ENCODE measurements around the gene TPM4.

Gene TPM4

DNA sequence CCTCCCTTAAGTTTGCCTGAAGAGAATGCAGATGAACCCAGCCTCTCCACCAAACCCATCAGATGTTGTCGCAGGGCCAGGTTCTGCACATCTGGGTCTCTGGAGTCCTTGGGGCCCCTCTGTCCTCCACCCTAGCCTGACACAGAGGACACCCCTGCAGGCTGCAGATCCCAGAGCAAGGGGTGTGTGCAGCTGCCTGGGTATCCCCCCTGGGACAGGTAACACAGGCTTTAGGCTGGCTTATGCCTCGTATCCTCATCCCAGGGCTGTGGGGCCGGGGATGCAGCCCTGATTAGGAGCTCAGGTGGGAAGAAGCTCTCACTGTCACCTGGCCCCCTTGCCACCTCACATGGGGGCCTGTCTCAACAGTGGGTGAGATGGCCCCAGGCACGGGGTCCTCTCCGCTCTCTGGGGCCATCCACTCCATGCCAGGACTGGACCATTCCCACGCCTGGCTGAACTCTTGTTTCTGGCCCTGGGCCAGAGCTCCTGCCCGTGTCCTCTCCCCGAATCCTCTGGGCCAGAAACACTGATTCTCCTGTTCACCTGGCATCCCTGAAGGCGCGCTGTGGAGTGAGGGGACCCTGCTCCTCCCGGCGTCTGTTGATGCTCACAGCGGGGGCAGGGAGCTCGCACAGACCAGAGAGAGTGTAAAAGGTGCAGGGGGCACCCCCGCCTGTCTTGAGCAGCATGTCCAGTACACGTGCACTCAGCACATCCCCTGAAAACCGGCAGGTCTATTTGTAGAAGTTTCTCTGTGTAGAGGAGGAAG lies 38.7 kb upstream of the TPM4 start:
- no peak for DNase-seq (ENCODE audit: insufficient read length, low spot score)
- TF ChIP-seq, protein P1, sequence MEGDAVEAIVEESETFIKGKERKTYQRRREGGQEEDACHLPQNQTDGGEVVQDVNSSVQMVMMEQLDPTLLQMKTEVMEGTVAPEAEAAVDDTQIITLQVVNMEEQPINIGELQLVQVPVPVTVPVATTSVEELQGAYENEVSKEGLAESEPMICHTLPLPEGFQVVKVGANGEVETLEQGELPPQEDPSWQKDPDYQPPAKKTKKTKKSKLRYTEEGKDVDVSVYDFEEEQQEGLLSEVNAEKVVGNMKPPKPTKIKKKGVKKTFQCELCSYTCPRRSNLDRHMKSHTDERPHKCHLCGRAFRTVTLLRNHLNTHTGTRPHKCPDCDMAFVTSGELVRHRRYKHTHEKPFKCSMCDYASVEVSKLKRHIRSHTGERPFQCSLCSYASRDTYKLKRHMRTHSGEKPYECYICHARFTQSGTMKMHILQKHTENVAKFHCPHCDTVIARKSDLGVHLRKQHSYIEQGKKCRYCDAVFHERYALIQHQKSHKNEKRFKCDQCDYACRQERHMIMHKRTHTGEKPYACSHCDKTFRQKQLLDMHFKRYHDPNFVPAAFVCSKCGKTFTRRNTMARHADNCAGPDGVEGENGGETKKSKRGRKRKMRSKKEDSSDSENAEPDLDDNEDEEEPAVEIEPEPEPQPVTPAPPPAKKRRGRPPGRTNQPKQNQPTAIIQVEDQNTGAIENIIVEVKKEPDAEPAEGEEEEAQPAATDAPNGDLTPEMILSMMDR (IDR thresholded peaks at IDR 0.05; ENCODE audit: insufficient read depth, missing control alignments): no peak
- FAIRE-seq: no peak

DNA sequence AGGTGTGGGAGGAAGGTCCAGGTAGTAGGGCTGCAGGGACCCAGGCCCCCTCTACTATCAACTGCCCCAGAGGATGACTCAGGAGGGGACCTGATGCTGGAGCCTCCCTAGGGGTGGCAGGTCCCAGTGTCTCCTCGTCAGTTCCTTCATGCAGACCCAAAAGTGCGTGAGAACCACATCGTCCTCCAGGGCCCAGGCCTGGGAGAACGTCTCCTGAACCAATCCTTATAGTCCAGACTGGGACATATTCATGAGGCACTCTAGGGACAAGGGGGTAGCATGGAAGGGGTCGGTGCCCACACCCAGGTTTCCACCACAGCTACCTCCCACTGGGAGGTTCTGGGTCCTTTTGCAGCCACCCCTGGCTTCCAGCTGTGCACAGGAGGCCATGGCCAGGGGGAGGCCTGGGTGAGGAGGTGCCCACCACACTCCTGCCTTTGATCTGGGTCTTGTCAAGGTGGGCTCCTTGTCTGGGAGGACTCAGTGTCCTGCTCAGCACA lies 38.0 kb upstream of the TPM4 start:
- FAIRE-seq: no peak
- DNase-seq (ENCODE audit: insufficient read length, low spot score): no peak

DNA sequence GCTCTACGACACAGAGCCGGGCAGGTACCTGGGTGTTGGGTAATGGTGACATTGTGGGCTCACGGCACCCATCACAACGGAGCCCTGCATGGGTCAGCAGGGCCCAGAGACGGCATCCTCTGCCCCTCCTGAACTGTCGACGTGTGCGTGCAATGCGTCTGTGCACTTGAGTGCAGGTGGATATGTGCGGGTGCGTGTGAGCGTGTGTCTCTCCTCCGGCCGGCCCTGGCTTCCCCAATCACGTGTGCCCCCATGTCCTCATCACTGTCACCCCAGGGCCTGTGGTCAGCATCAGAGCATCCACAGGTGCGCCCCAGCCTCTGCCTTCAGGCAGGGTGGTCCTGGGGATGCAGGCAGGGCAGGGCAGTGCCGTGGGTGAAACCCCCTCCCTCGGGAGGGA lies 37.2 kb upstream of the TPM4 start:
- DNase-seq (ENCODE audit: insufficient read length, low spot score): no peak
- TF ChIP-seq, protein P1 (IDR thresholded peaks at IDR 0.05; ENCODE audit: insufficient read depth, missing control alignments): no peak
- FAIRE-seq: no peak

More for the DNA sequence above, 38.0 kb upstream of the TPM4 start:
- TF ChIP-seq, protein P1 (IDR thresholded peaks at IDR 0.05; ENCODE audit: insufficient read depth, missing control alignments): no peak

DNA sequence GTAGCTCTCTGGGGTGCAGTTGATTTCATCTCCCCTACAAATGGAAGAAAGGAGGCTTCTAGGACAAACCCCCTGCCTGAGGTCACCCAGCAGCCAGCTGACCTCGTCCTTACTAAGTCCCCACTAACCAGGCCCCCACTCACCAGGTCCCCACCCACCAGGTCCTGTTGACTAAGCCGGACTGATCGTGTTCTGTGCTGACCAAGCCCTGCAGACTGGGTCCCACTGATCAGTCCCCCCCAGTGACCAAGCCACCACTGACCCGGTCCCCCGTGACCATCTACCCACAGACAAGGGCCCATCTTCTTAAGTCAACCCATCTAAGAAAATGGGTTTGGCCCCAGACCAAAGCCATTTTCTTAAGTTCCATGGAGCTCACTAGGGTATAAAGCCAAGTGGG lies 36.8 kb upstream of the TPM4 start:
- TF ChIP-seq, protein P1 (IDR thresholded peaks at IDR 0.05; ENCODE audit: insufficient read depth, missing control alignments): no peak
- DNase-seq (ENCODE audit: insufficient read length, low spot score) (no peak), FAIRE-seq (no peak)

DNA sequence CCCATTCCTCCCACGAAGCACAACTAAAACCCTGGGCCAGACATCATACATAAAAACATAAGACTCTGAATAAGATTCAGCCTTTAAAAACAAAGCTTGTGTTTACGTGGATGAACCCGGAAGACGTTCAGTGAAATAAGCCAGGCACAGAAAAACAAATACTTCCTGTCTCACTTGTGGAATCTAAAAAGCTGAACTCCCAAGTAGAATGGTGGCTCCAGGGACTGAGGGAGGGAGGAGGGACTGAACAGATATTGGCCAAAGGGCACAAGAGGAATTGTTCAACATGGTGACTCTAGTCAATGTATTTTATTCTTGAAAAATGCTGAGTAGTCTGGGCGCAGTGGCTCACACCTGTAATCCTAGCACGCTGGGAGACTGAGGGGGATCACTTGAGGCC lies 35.7 kb upstream of the TPM4 start:
- FAIRE-seq (no peak), DNase-seq (ENCODE audit: insufficient read length, low spot score) (no peak)

DNA sequence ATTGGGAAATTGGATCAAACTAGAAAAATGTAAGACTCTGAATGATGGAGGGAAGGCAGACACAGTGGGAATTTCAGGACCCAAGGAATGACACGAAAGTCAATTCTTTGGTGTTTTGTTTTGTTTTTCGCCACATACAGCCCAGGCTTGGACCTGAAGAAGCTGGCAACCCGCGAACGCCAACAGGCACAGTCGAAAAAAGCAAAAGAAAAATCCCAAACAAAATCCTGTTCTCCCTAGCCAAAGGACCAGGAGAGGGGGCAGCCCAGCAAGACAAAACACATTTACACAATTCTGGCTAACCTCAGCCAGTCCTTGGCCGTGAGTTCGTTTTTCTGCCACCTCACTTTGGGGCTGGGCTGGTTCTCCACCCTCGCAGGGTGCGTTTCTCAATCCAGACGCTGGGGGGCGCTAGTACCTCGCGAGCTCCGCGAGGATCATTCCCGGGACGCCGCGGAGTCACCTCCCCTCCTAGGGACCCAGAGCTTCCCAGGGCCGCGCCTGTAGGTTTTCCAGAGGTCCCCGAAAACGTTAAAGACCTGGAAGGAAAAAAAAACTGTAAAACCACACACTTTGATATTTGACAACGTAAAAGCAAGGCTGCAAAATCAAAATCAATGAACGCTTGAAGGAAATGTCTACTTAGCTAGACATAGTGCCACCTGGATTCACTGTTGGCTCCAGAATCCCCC lies 34.9 kb upstream of the TPM4 start:
- no peak for FAIRE-seq
- TF ChIP-seq, protein P1 (IDR thresholded peaks at IDR 0.05; ENCODE audit: insufficient read depth, missing control alignments): peak; percentile 89
- DNase-seq (ENCODE audit: insufficient read length, low spot score): peak; percentile 86

More for the DNA sequence above, 35.7 kb upstream of the TPM4 start:
- TF ChIP-seq, protein P1 (IDR thresholded peaks at IDR 0.05; ENCODE audit: insufficient read depth, missing control alignments): no peak

DNA sequence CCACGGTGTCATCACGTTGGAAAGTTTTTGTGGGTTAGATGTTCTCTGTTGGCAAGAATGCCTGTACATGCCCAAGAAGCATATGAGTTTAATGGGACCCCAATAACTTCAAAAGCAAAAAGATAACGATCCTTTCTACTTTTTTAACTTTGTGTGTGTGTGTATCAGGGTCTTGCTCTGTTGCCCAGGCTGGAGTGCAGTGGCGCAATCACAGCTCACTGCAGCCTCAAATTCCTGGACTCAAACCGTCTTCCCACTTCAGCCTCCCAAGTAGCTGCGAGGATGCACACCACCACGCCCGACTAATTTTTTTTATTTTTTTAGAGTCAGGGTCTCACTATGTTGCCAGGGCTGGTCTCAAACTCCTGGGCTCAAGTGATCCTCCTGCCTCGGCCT lies 34.3 kb upstream of the TPM4 start:
- FAIRE-seq (no peak), DNase-seq (ENCODE audit: insufficient read length, low spot score) (no peak)
- TF ChIP-seq, protein P1 (IDR thresholded peaks at IDR 0.05; ENCODE audit: insufficient read depth, missing control alignments): no peak
